GM12892 (cell line): Measurements from ENCODE around the gene SNORC.

Source experiments
- POLR2A ChIP-seq: IDR thresholded peaks from 2 replicates; pipeline ENCODE4 v1.6.1; 2011; ENCODE audit warnings: low read depth, low read length, control low read depth
- POLR2AphosphoS5 ChIP-seq: IDR thresholded peaks from 2 replicates; pipeline ENCODE4 v1.6.1; 2011; ENCODE audit warnings: low read depth, low read length, control low read depth

DNA sequence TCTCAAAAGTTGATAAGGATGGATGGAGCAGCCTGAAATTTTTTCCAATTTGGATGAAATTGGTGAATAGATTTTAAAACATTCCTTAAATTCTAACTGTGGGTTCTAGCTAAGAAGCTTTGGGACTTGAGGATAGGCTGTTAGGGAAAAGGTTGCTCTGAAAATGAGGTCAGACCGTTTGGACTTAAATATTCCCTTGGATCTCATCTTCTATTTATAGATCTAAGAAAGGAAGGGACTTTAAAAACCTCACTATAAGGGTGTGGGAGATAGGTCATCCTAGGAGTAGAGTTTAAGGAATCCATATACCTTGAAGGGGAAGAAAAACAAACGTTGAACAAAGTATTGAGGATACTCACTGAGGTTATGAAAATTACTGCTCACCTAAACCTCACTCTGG, 17.4 kb upstream of the SNORC start:
- TF ChIP-seq POLR2A: no peak
- TF ChIP-seq POLR2AphosphoS5: no peak
